Endodermal cell (in vitro differentiated cells): ENCODE measurements around the gene RUBCNL. TPM values are rescaled to one million over a fixed set of nuclear protein-coding genes. Genes with fewer than 3 reads are reported as not detected.

Source experiments
- DNase-seq: peaks from one replicate; pipeline ENCODE4 v3.0.0-alpha.2; 2017
- H3K27ac ChIP-seq: 2 replicates; pipeline ENCODE4 v1.5.1; 2013; ENCODE audit warnings: mild to moderate bottlenecking, low read depth, low read length, moderate library complexity
- H3K27me3 ChIP-seq: 2 replicates; pipeline ENCODE4 v1.6.1; 2013; ENCODE audit warnings: mild to moderate bottlenecking, low read length, moderate library complexity; ENCODE audit not compliant: insufficient read depth, control insufficient read depth, poor library complexity, severe bottlenecking
- H3K36me3 ChIP-seq: 2 replicates; pipeline ENCODE4 v1.7.0; 2013; ENCODE audit warnings: mild to moderate bottlenecking, low read length, moderate library complexity; ENCODE audit not compliant: control insufficient read depth, insufficient read depth
- H3K4me1 ChIP-seq: one replicate; pipeline ENCODE4 v1.7.0; 2013; ENCODE audit warnings: low read length; ENCODE audit not compliant: control insufficient read depth, insufficient read depth
- H3K4me3 ChIP-seq: 2 replicates; pipeline ENCODE4 v1.5.1; 2013; ENCODE audit warnings: mild to moderate bottlenecking, low read length, moderate library complexity
- H3K9ac ChIP-seq: 2 replicates; pipeline ENCODE4 v1.6.1; 2013; ENCODE audit warnings: mild to moderate bottlenecking, low read length, moderate library complexity; ENCODE audit not compliant: poor library complexity, severe bottlenecking; ENCODE audit errors: extremely low read depth
- H3K9me3 ChIP-seq: 2 replicates; pipeline ENCODE4 v1.6.1; 2013; ENCODE audit warnings: mild to moderate bottlenecking, low read length, moderate library complexity; ENCODE audit not compliant: control insufficient read depth
- H3K27ac Mint-ChIP-seq: 2 replicates; pipeline ENCODE4 v1.8.0; 2020; ENCODE audit warnings: mixed read lengths
- H3K27me3 Mint-ChIP-seq: 2 replicates; pipeline ENCODE4 v1.8.0; 2021; ENCODE audit warnings: mild to moderate bottlenecking, mixed read lengths; ENCODE audit not compliant: insufficient read depth
- H3K36me3 Mint-ChIP-seq: 2 replicates; pipeline ENCODE4 v1.8.0; 2020; ENCODE audit warnings: low read depth, mixed read lengths
- H3K4me1 Mint-ChIP-seq: 2 replicates; pipeline ENCODE4 v1.8.0; 2020; ENCODE audit warnings: mixed read lengths
- H3K4me3 Mint-ChIP-seq: 2 replicates; pipeline ENCODE4 v1.8.0; 2020; ENCODE audit warnings: mild to moderate bottlenecking, moderate library complexity, mixed read lengths
- H3K9me3 Mint-ChIP-seq: 2 replicates; pipeline ENCODE4 v1.8.0; 2020; ENCODE audit warnings: mild to moderate bottlenecking, mixed read lengths
- CTCF ChIP-seq: fragments of 200-600 bp; sonication (generic); conservative IDR thresholded peaks from 2 replicates; pipeline ENCODE4 v1.5.0; 2021; ENCODE audit warnings: antibody characterized with exemption, mild to moderate bottlenecking
- WGBS, 2 experiments: methylation state at CpG; one replicate each; pipeline versions ENCODE4 v1.1.5 to v1.1.7; 2013; ENCODE audit warnings: missing lambda C conversion rate in 2 of 2, mixed read lengths in 1 of 2; ENCODE audit not compliant: insufficient coverage in 1 of 2, insufficient read length in 1 of 2; 5-methylcytosine and 5-hydroxymethylcytosine counted together
- total RNA-seq, 2 donors: library from RNA; stranded (reverse); fragmentation: NEBNext Ultra II Directional in 1 of 2; extraction: Animal tissue kit (Norgen Biotek cat#: 25700) in 1 of 2; gene quantifications; 2 replicates in 1 of 2; 3 replicates in 1 of 2; pipeline ENCODE4 v1.2.1, GENCODE V29; 2021

RUBCNL gene
- total RNA-seq, 2 donors from 2014 or later, result 3.1 to 3.6 TPM

- Histone ChIP-seq H3K9ac (no peak overlapping the region), H3K4me1 (no peaks in the 10 kb centered on the region), H3K4me3 (no peak overlapping the region), H3K27me3 (peaks cover 56% of the 10 kb centered on the region), H3K9me3 (no peaks in the 10 kb centered on the region), H3K27ac (peak overlapping the region; percentile 79), H3K36me3 (no peaks in the 10 kb centered on the region)
- Mint-ChIP-seq H3K27me3 (peaks cover 59% of the 10 kb centered on the region), H3K9me3 (no peaks in the 10 kb centered on the region), H3K27ac (no peak overlapping the region), H3K4me1 (peaks cover 9% of the 10 kb centered on the region), H3K36me3 (no peaks in the 10 kb centered on the region), H3K4me3 (no peak overlapping the region)
- DNase-seq, result peak; percentile 49
- TF ChIP-seq CTCF, result no peak
- 76 to 83% methylated on average over 8 to 9 of the region's 9 CpGs for WGBS, 2 experiments
Measured at GRCh38 chr13:46389457-46390451, 2.7 kb upstream of the RUBCNL start.

- no peaks in the 10 kb centered on the region for H3K36me3 Mint-ChIP-seq
- DNase-seq, result no peak
- Histone ChIP-seq H3K9ac (no peak overlapping the region), H3K4me3 (no peak overlapping the region), H3K4me1 (no peaks in the 10 kb centered on the region), H3K27me3 (peaks cover 65% of the 10 kb centered on the region), H3K9me3 (no peaks in the 10 kb centered on the region), H3K27ac (no peak overlapping the region), H3K36me3 (no peaks in the 10 kb centered on the region)
- WGBS, 2 experiments, result 80 to 91% methylated on average over 3 of the region's 3 CpGs
- H3K9me3 Mint-ChIP-seq, result no peaks in the 10 kb centered on the region
- H3K27me3 Mint-ChIP-seq, result peaks cover 64% of the 10 kb centered on the region
- no peak for TF ChIP-seq CTCF
- H3K4me3 Mint-ChIP-seq, result no peak overlapping the region
- no peak overlapping the region for H3K27ac Mint-ChIP-seq
- peaks cover 3% of the 10 kb centered on the region for H3K4me1 Mint-ChIP-seq
Measured at GRCh38 chr13:46388846-46389245, 1.8 kb upstream of the RUBCNL start.

- Histone ChIP-seq H3K27ac (no peak overlapping the region), H3K36me3 (no peaks in the 10 kb centered on the region), H3K4me1 (no peaks in the 10 kb centered on the region), H3K27me3 (peaks cover 70% of the 10 kb centered on the region), H3K9me3 (no peaks in the 10 kb centered on the region), H3K9ac (no peak overlapping the region), H3K4me3 (no peak overlapping the region)
- no peaks in the 10 kb centered on the region for H3K9me3 Mint-ChIP-seq
- peaks cover 3% of the 10 kb centered on the region for H3K4me1 Mint-ChIP-seq
- DNase-seq, result no peak
- TF ChIP-seq CTCF, result no peak
- H3K36me3 Mint-ChIP-seq, result no peaks in the 10 kb centered on the region
- WGBS, 2 experiments, result 88 to 94% methylated on average over 6 of the region's 6 CpGs
- H3K27ac Mint-ChIP-seq, result no peak overlapping the region
- peaks cover 68% of the 10 kb centered on the region for H3K27me3 Mint-ChIP-seq
- H3K4me3 Mint-ChIP-seq, result no peak overlapping the region
Measured at GRCh38 chr13:46388308-46388707, 1.3 kb upstream of the RUBCNL start.
